HG02588 (cell line): Measurements from ENCODE around the gene PTGR1.
"Not testable (repeated sequence)": the region's sequence is repeated elsewhere in the genome, so short reads cannot be mapped to it uniquely, and the experiment has no call there.

Source experiments
- ATAC-seq: cut with Tn5 transposase; IDR thresholded peaks from one replicate; pipeline ENCODE4 v1.9.1; 2021; ENCODE audit warnings: mild to moderate bottlenecking, moderate library complexity; ENCODE audit not compliant: unreplicated experiment

Gene PTGR1

GRCh38 chr9:111599092-111599954 lies at the start of gene PTGR1:
Gene PTGR1, minus strand, starts transcription at chr9:111599647. Its CDS starts 2,225 bp downstream, at chr9:111597422.
- ATAC-seq: peak; percentile 33

DNA sequence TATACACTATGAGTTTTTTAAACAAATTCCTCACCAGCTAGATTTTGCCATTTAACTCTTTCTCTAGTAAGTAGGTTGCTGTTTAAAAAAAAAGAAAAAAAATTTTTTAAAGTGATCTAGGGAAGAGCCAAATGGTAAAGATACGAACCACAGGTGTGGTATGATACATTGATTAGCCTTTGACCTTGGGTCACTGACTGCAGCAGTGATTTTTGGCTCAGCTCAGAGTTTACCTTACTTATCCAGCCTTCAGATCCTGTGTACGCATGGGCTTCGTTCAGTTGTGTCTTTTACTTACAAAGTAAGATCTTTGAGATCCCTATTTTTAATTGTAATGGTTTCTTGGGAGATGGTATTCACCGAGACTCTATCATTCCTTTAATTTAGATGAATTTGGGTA lies 49.6 kb upstream of the PTGR1 start:
- no peak for ATAC-seq

DNA sequence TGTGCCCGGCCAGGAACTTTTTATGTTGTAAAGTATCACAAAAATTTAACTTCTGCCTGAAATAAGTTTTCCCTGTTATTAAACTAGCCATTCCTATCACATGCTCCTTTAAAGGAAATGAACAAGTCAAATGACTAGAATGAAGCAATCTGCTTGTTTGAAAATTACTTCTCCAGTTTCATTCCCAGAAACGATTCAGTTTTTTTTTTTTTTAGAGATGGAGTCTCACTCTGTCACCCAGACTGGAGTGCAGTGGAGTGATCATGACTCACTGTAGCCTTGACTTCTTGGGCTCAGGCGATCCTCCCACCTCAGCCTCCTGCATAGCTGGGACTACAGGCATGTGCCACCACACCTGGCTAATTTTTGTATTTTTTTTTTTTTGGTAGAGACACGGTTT lies 48.6 kb upstream of the PTGR1 start:
- ATAC-seq: no peak

DNA sequence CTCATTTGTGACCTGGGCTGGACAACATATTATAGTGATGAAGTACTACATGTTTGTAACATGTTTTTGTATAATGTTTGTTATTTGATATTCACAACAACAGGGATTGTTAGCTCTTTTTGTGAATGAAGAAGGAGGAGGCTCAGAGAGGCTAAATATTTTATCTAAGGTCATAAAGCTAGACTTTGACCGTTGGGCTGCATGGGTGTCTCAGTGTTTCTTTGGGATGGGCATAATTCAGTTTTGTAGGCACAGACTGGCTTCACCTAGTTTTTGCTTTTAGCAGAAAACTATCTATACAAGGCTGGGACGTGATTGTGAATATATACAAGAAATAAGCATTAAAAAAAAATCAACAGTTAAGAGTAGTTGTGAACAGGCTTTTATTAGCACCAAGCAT lies 47.0 kb upstream of the PTGR1 start:
- ATAC-seq: no peak

GRCh38 chr9:111645806-111646205 lies 46.4 kb upstream of the PTGR1 start:
- no peak for ATAC-seq

- no peak for ATAC-seq
Measured at GRCh38 chr9:111644195-111644772, 44.8 kb upstream of the PTGR1 start.

- no peak for ATAC-seq
Measured at GRCh38 chr9:111637421-111637950, 38.0 kb upstream of the PTGR1 start.

DNA sequence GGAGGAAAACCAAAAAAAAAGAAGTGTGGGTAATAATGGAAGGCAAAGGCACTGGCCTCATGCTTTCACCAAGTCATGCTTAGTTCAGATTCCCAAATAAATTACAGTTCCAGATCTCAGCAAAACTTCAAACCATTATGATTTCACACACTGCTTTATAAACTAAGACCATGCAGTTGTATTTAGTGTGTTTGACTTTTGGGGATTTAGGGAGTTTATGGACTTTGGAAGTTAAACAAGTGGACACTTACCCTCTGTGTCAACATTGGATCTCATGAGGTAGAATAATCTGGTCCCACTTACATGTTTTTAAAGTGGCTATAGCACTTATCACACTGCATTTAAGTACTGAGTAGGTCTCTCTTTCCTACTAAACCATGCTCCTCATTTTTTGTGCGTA lies 35.4 kb upstream of the PTGR1 start:
- ATAC-seq: no peak

GRCh38 chr9:111633389-111633736 lies 33.9 kb upstream of the PTGR1 start:
- ATAC-seq: no peak

GRCh38 chr9:111632695-111633388 lies 33.4 kb upstream of the PTGR1 start:
- no peak for ATAC-seq

DNA sequence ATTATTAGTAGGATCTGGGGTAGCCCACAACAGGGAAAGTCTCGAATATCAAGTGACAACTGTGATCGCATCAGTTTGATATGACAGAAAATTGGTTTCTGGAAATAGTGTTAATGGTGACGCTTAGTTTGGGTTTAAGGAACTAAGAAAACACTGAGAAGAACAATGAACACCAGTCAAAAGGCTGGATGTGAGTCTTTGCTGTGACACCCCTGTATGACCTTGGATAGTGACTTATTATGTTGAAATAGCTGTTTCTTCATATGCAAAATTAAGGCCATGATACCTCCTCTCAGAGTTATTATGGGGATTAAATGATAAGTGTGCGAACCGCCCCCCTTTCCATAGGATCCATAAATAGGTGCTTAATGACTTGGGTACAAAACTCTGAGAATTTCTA lies 32.6 kb upstream of the PTGR1 start:
- ATAC-seq: no peak

- ATAC-seq: peak; percentile 96
Measured at GRCh38 chr9:111631214-111631971, 31.9 kb upstream of the PTGR1 start, which contains the start of gene DNAJC25. Gene DNAJC25, plus strand, starts transcription at chr9:111631334. Its CDS starts 74 bp downstream, at chr9:111631408.

GRCh38 chr9:111630964-111631213 lies 31.4 kb upstream of the PTGR1 start:
- no peak for ATAC-seq

DNA sequence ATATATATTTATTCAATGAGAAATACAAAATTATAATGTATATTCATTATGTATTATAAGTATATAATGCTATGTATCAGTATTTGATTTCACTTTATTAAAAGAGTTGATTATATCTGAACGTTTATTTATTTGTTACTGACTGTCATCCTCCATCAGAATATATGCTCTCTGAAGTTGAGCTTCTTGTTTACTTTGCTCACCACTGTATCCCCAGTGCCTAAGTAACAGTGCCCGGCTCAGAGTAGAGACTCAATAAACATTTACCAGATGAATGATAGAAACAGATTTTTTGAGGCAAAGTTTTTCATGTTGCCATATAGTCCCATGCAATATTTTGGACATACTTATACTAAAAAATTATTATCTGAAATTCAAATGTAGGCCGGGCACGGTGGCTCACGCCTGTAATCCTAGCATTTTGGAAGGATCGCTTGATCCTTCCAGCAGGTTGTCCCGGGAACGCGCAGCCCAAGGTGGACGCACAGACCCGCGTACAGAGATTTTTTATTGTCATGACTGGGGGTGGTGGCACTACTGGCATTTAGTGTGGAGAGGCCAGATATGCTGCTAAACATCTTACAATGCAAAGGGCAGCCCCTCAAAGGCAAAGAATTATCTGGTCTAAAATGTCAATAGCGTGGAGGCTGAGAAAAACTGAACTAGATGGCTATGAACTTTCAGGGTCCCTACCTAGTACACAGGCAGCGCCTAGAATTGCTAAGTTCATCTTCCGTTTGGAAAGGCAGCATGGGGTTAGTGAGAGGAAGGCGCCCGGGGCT lies 30.9 kb upstream of the PTGR1 start:
- peak; percentile 23 for ATAC-seq

- ATAC-seq: no peak
Measured at GRCh38 chr9:111628411-111628810, 29.0 kb upstream of the PTGR1 start.

DNA sequence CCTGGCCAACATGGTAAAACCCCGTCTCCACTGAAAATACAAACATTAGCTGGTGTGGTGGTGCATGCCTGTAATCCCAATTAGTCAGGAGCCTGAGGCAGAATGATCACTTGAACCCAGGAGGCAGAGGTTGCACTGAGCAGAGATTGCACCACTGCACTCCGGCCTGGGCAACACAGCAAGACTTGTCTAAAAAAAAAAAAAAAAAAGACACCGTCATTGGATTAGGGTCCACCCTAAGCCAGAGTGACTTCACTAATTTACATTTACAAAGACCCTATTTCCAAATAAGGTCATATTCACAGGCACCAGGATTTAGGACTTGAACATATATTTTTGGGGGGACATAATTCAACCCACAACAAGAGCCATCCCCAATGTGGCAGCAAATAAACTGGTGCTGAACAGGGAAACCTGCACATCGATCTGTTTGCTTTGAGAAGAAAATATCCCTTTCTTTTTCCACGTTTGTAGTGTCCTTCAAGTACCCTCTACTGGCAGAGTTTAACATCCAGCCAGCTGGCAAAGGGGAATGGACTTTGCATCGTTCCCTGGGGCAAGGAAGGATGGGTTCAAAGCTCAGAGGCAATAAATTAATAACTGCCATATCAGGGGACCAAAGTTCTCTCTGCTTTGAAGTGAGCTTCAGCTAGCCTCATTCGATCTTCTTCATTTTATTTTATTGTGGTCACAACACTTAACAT lies 28.0 kb upstream of the PTGR1 start:
- ATAC-seq: no peak

- ATAC-seq: no peak
Measured at GRCh38 chr9:111622626-111623025, 23.2 kb upstream of the PTGR1 start.

GRCh38 chr9:111621895-111622480 lies 22.5 kb upstream of the PTGR1 start:
- no peak for ATAC-seq

GRCh38 chr9:111617349-111617748 lies 17.9 kb upstream of the PTGR1 start:
- ATAC-seq: not testable (repeated sequence)
